Hepatocyte (in vitro differentiated cells): Measurements from ENCODE around the gene KIF6. TPM values are rescaled to one million over a fixed set of nuclear protein-coding genes. Genes with fewer than 3 reads are reported as not detected.

Source experiments
- DNase-seq: peaks from one replicate; pipeline ENCODE4 v3.0.0-alpha.2; 2016; ENCODE audit warnings: low spot score
- H2AFZ ChIP-seq: fragments of 200-600 bp; sonication (generic); 2 replicates; pipeline ENCODE4 v1.6.0; 2016; ENCODE audit warnings: antibody characterized with exemption, mild to moderate bottlenecking
- H3K27ac ChIP-seq: fragments of 200-600 bp; sonication (generic); 2 replicates; pipeline ENCODE4 v1.5.1; 2016; ENCODE audit warnings: mild to moderate bottlenecking
- H3K27me3 ChIP-seq: fragments of 200-600 bp; sonication (generic); 2 replicates; pipeline ENCODE4 v1.6.1; 2016
- H3K36me3 ChIP-seq: fragments of 200-600 bp; sonication (generic); replicated peaks from 2 replicates; pipeline ENCODE4 v1.5.1; 2016; ENCODE audit warnings: low read depth; ENCODE audit not compliant: insufficient read depth
- H3K4me1 ChIP-seq: fragments of 200-600 bp; sonication (generic); 2 replicates; pipeline ENCODE4 v1.5.1; 2016; ENCODE audit warnings: mild to moderate bottlenecking, moderate library complexity; ENCODE audit not compliant: insufficient read depth
- H3K4me2 ChIP-seq: fragments of 200-600 bp; sonication (generic); 2 replicates; pipeline ENCODE4 v1.6.0; 2016
- H3K4me3 ChIP-seq: fragments of 200-600 bp; sonication (generic); 2 replicates; pipeline ENCODE4 v1.5.1; 2016; ENCODE audit warnings: mild to moderate bottlenecking
- H3K79me2 ChIP-seq: fragments of 200-600 bp; sonication (generic); 2 replicates; pipeline ENCODE4 v1.6.0; 2017; ENCODE audit warnings: mild to moderate bottlenecking
- H3K9me2 ChIP-seq: fragments of 200-600 bp; sonication (generic); replicated peaks from 2 replicates; pipeline ENCODE4 v1.6.0; 2017; ENCODE audit warnings: mild to moderate bottlenecking; ENCODE audit not compliant: insufficient read depth
- H3K9me3 ChIP-seq: fragments of 200-600 bp; sonication (generic); 2 replicates; pipeline ENCODE4 v1.5.1; 2016; ENCODE audit warnings: low read depth, mild to moderate bottlenecking
- H4K20me1 ChIP-seq: fragments of 200-600 bp; sonication (generic); 2 replicates; pipeline ENCODE4 v1.6.0; 2016; ENCODE audit warnings: mild to moderate bottlenecking; ENCODE audit not compliant: insufficient read depth, poor library complexity, severe bottlenecking
- CTCF ChIP-seq: fragments of 200-600 bp; sonication (generic); IDR thresholded peaks from 2 replicates; pipeline ENCODE4 v1.5.1; 2016; ENCODE audit warnings: antibody characterized with exemption, mild to moderate bottlenecking; ENCODE audit not compliant: poor library complexity
- EZH2 ChIP-seq: fragments of 200-600 bp; sonication (generic); IDR thresholded peaks from 2 replicates; pipeline ENCODE4 v1.6.1; 2016; ENCODE audit warnings: antibody characterized with exemption, mild to moderate bottlenecking, borderline replicate concordance
- EZH2phosphoT487 ChIP-seq: fragments of 200-600 bp; sonication (generic); IDR thresholded peaks from one replicate; pipeline ENCODE4 v1.6.1; 2018; ENCODE audit warnings: antibody characterized with exemption, mild to moderate bottlenecking, low read depth, moderate library complexity; ENCODE audit not compliant: unreplicated experiment, severe bottlenecking
- WGBS: methylation state at CpG from one replicate; pipeline ENCODE4 v1.1.6; 2016; ENCODE audit warnings: low lambda C conversion rate; ENCODE audit errors: missing lambda C conversion rate; 5-methylcytosine and 5-hydroxymethylcytosine counted together
- polyA plus RNA-seq: library from polyadenylated mRNA; unstranded; fragments of >200 nt; fragmentation: Nextera tagmentation; extraction: Ambion mirVana; gene quantifications from 2 replicates; pipeline ENCODE4 v1.2.1, GENCODE V29; 2016
- total RNA-seq: library from RNA; depleted of rRNA; stranded (reverse); fragments of >200 nt; gene quantifications from 2 replicates; pipeline ENCODE4 v1.2.3, GENCODE V29; 2014

Gene KIF6
- total and polyA plus RNA-seq, 2 experiments from 2014 or later: 0.87 to 2.3 TPM

GRCh38 chr6:39341937-39342336 is 383.3 kb downstream of the KIF6 start:
- no peak overlapping the region for H2AFZ ChIP-seq
- no peak for TF ChIP-seq EZH2
- TF ChIP-seq EZH2phosphoT487: no peak
- TF ChIP-seq CTCF: no peak
- H3K9me2 ChIP-seq: no peaks in the 10 kb centered on the region
- H3K4me2 ChIP-seq: no peak overlapping the region
- 97% methylated on average over 5 of the region's 5 CpGs for WGBS
- DNase-seq: no peak
- H4K20me1 ChIP-seq: no peaks in the 10 kb centered on the region
- H3K9me3 ChIP-seq: no peaks in the 10 kb centered on the region
- H3K4me3 ChIP-seq: no peak overlapping the region
- H3K36me3 ChIP-seq: no peaks in the 10 kb centered on the region
- H3K27ac ChIP-seq: no peak overlapping the region
- no peaks in the 10 kb centered on the region for H3K79me2 ChIP-seq
- H3K4me1 ChIP-seq: peaks cover 6% of the 10 kb centered on the region
- H3K27me3 ChIP-seq: peaks cover 8% of the 10 kb centered on the region

DNA sequence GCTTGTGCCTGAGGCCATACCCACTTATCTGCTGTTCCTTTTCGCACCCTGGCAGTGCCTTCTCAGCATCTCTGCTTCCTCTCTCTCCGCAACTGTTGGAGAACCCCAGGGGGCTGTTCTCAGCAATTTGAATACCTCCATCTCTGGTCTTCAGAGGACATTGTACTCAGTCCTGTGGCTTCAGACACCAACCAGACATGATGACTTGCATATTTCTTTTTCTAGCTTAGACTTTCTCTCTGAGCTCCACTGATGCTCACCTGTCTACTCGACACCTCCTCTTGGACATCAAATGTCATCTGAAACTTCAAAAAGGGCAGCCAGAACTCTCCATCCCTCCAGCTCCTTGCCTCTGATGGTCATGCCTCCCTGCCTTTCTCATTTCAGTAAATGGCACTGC is 383.9 kb downstream of the KIF6 start:
- H3K36me3 ChIP-seq: no peaks in the 10 kb centered on the region
- no peak overlapping the region for H2AFZ ChIP-seq
- peaks cover 8% of the 10 kb centered on the region for H3K27me3 ChIP-seq
- no peaks in the 10 kb centered on the region for H3K79me2 ChIP-seq
- no peaks in the 10 kb centered on the region for H3K9me3 ChIP-seq
- TF ChIP-seq CTCF: no peak
- TF ChIP-seq EZH2: no peak
- no peak for TF ChIP-seq EZH2phosphoT487
- no peak overlapping the region for H3K4me3 ChIP-seq
- H3K27ac ChIP-seq: no peak overlapping the region
- no peaks in the 10 kb centered on the region for H3K9me2 ChIP-seq
- H3K4me1 ChIP-seq: peaks cover 6% of the 10 kb centered on the region
- DNase-seq: no peak
- no peaks in the 10 kb centered on the region for H4K20me1 ChIP-seq
- H3K4me2 ChIP-seq: no peak overlapping the region
- WGBS: 88% methylated on average over 3 of the region's 3 CpGs

- no peak overlapping the region for H2AFZ ChIP-seq
- no peaks in the 10 kb centered on the region for H3K9me3 ChIP-seq
- H3K4me1 ChIP-seq: peaks cover 6% of the 10 kb centered on the region
- 56% methylated on average over 10 of the region's 10 CpGs for WGBS
- H3K9me2 ChIP-seq: no peaks in the 10 kb centered on the region
- no peaks in the 10 kb centered on the region for H4K20me1 ChIP-seq
- TF ChIP-seq EZH2phosphoT487 (no peak), CTCF (no peak), EZH2 (no peak)
- no peak overlapping the region for H3K4me2 ChIP-seq
- no peaks in the 10 kb centered on the region for H3K36me3 ChIP-seq
- no peaks in the 10 kb centered on the region for H3K79me2 ChIP-seq
- H3K27me3 ChIP-seq: peaks cover 8% of the 10 kb centered on the region
- no peak for DNase-seq
- no peak overlapping the region for H3K4me3 ChIP-seq
- no peak overlapping the region for H3K27ac ChIP-seq
Observed at GRCh38 chr6:39339868-39340550, 385.2 kb downstream of the KIF6 start.
